Esophagus (tissue), 2 donors: ENCODE data around the gene IL15RA. TPM values are rescaled to one million over a fixed set of nuclear protein-coding genes. Genes with fewer than 3 reads are reported as not detected.
A peak's percentile ranks its signal among the peaks of the same experiment; 100 is the strongest.

Experiments used
- H3K27ac ChIP-seq, 2 donors: one replicate each; pipeline ENCODE4 v1.5.1; 2013; ENCODE audit warnings: low read depth in 2 of 2, mild to moderate bottlenecking in 2 of 2, inconsistent platforms in 1 of 2, low read length in 1 of 2, moderate library complexity in 1 of 2
- H3K27me3 ChIP-seq, 2 donors: one replicate each; pipeline ENCODE4 v1.6.1; 2013; ENCODE audit warnings: low read length in 2 of 2, control low read depth in 1 of 2, mild to moderate bottlenecking in 1 of 2; ENCODE audit not compliant: insufficient read depth in 2 of 2, control insufficient read depth in 1 of 2
- H3K36me3 ChIP-seq, 2 donors: one replicate each; pipeline ENCODE4 v1.6.1; 2013; ENCODE audit warnings: low read length in 1 of 2; ENCODE audit not compliant: control insufficient read depth in 2 of 2, insufficient read depth in 2 of 2
- H3K4me1 ChIP-seq, 2 donors: one replicate each; pipeline ENCODE4 v1.6.1; 2013; ENCODE audit warnings: low read length in 1 of 2; ENCODE audit not compliant: control insufficient read depth in 2 of 2, insufficient read depth in 2 of 2
- H3K4me3 ChIP-seq, 2 donors: one replicate each; pipeline ENCODE4 v1.5.1; 2013; ENCODE audit warnings: low read length in 2 of 2, mild to moderate bottlenecking in 2 of 2, low read depth in 1 of 2, moderate library complexity in 1 of 2
- H3K9me3 ChIP-seq, 2 donors: one replicate each; pipeline ENCODE4 v1.6.1; 2013; ENCODE audit warnings: mild to moderate bottlenecking in 2 of 2, low read depth in 1 of 2, low read length in 1 of 2, moderate library complexity in 1 of 2; ENCODE audit not compliant: control insufficient read depth in 2 of 2, insufficient read depth in 1 of 2
- WGBS, 2 donors: extraction: QIAGEN DNeasy Blood & Tissue Kit; methylation state at CpG; one replicate each; pipeline ENCODE4 v1.1.7; 2013; 5-methylcytosine and 5-hydroxymethylcytosine counted together
- polyA plus RNA-seq, 2 donors: library from polyadenylated mRNA; stranded (reverse); fragments of 200-250 nt; gene quantifications; one replicate each; pipeline ENCODE4 v1.2.3, GENCODE V29; 2013
- donor health status: healthy with polysubstance abuse.
- donor health status: Bipolar disorder and iron deficiency.

IL15RA gene
- 1 to 10 TPM; 2.5 to 6.4 TPM for polyA plus RNA-seq

- H3K36me3 ChIP-seq = no peaks in the 10 kb centered on the region
- H3K27ac ChIP-seq = peak within 1 kb of the TSS; percentile 85 to 98
- H3K9me3 ChIP-seq = no peaks in the 10 kb centered on the region
- WGBS, 2 donors = 0 to 1% methylated on average over 73 to 80 of the region's 80 CpGs
- peak within 1 kb of the TSS; percentile 82 to 99 for H3K4me3 ChIP-seq
- peaks cover 0 to 10% of the 10 kb centered on the region in 2 donors for H3K4me1 ChIP-seq
- H3K27me3 ChIP-seq = no peaks in the 10 kb centered on the region
These were observed at the start of gene IL15RA for GRCh38 chr10:5977471-5978229. TSS of gene IL15RA (minus strand) at chr10:5977543. CDS start at chr10:5977492, 51 bp downstream.

- Histone ChIP-seq H3K9me3 (no peaks in the 10 kb centered on the region), H3K27ac (no peak overlapping the region), H3K4me3 (no peak overlapping the region), H3K27me3 (no peaks in the 10 kb centered on the region), H3K36me3 (no peaks in the 10 kb centered on the region), H3K4me1 (no peaks in the 10 kb centered on the region)
- 85 to 86% methylated on average over 6 of the region's 6 CpGs for WGBS, 2 donors
These were observed 48.4 kb upstream of the IL15RA start for GRCh38 chr10:6025683-6026255.

DNA sequence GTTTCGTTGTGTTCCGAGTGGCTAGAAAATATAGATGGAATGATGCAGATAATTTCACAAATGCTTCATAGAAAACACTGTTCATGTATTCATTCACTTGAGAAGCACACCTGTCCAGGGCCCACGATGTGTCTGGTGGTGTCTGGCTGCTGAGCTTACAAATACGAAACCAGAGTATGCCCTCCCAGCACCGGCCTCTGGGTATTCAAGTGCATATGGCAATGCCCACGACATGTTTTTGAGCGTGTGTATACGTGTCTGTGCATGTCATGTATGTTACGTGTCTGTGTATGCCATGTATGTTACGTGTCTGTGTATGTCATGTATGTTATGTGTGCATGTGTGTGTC lies 47.0 kb upstream of the IL15RA start:
- WGBS, 2 donors = 67 to 80% methylated on average over 10 of the region's 10 CpGs
- H3K4me1 ChIP-seq = no peaks in the 10 kb centered on the region
- H3K27ac ChIP-seq = no peak overlapping the region
- no peaks in the 10 kb centered on the region for H3K9me3 ChIP-seq
- no peaks in the 10 kb centered on the region for H3K27me3 ChIP-seq
- H3K36me3 ChIP-seq = peaks cover 0 to 2% of the 10 kb centered on the region in 2 donors
- H3K4me3 ChIP-seq = no peak overlapping the region

- WGBS, 2 donors = 51 to 62% methylated on average over 12 of the region's 12 CpGs
- Histone ChIP-seq H3K4me3 (no peak overlapping the region), H3K27ac (peak overlapping the region in 1 of 2 donors; percentile 37), H3K9me3 (no peaks in the 10 kb centered on the region), H3K36me3 (peaks cover 0 to 2% of the 10 kb centered on the region in 2 donors), H3K27me3 (no peaks in the 10 kb centered on the region), H3K4me1 (no peaks in the 10 kb centered on the region)
These were observed 46.5 kb upstream of the IL15RA start for GRCh38 chr10:6023661-6024333.

DNA sequence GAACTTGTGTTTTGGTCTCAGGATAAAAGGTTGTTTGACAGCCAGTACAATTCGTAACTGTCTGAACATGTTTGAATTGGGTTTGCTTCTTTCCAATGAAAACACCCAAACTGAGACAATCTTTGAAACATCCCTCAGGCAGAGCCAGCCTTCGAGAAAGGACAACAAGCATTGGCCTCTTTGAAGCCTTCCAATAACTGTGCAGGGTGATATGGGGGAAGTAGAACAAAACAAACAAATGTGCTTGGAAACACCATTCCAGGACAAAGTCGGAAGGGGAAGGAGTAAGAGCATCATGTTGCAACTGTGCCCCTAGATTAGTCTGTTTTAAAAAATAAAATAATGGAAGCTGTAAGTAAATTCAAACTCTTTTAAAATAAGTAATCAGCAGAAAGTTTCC lies 45.3 kb upstream of the IL15RA start:
- WGBS, 2 donors = 37 to 41% methylated on average over 3 of the region's 3 CpGs
- peaks cover 0 to 2% of the 10 kb centered on the region in 2 donors for H3K36me3 ChIP-seq
- H3K27ac ChIP-seq = peak overlapping the region; percentile 24 to 44
- H3K9me3 ChIP-seq = no peaks in the 10 kb centered on the region
- no peaks in the 10 kb centered on the region for H3K27me3 ChIP-seq
- no peak overlapping the region for H3K4me3 ChIP-seq
- no peaks in the 10 kb centered on the region for H3K4me1 ChIP-seq

GRCh38 chr10:6020826-6021225 lies 43.5 kb upstream of the IL15RA start:
- Histone ChIP-seq H3K27me3 (no peaks in the 10 kb centered on the region), H3K36me3 (peaks cover 0 to 2% of the 10 kb centered on the region in 2 donors), H3K9me3 (no peaks in the 10 kb centered on the region), H3K4me1 (no peaks in the 10 kb centered on the region), H3K27ac (no peak overlapping the region), H3K4me3 (no peak overlapping the region)
- 71 to 77% methylated on average over 9 of the region's 9 CpGs for WGBS, 2 donors

DNA sequence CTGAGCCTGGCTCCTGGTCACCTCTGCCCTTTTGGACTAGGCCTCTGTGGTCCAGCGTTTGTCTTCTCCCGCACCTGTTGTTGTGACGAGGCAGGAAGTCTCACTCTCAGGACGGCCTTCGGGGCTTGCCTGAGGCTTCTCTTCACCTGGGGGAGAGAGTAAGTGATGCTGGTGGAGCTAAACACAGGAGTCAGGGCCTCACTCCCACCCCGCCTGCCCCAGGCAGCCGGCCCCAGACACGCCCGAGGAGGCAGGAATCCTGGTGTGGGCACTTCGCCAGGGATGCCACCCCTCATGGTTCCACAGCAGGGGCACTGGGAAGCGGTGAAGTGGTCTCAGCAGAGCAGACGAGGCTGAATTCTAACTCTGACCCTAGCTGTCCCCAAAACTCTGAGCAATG lies 42.5 kb upstream of the IL15RA start:
- Histone ChIP-seq H3K4me3 (no peak overlapping the region), H3K9me3 (no peaks in the 10 kb centered on the region), H3K4me1 (no peaks in the 10 kb centered on the region), H3K27ac (no peak overlapping the region), H3K36me3 (peaks cover 0 to 2% of the 10 kb centered on the region in 2 donors), H3K27me3 (no peaks in the 10 kb centered on the region)
- 80 to 90% methylated on average over 12 of the region's 12 CpGs for WGBS, 2 donors

DNA sequence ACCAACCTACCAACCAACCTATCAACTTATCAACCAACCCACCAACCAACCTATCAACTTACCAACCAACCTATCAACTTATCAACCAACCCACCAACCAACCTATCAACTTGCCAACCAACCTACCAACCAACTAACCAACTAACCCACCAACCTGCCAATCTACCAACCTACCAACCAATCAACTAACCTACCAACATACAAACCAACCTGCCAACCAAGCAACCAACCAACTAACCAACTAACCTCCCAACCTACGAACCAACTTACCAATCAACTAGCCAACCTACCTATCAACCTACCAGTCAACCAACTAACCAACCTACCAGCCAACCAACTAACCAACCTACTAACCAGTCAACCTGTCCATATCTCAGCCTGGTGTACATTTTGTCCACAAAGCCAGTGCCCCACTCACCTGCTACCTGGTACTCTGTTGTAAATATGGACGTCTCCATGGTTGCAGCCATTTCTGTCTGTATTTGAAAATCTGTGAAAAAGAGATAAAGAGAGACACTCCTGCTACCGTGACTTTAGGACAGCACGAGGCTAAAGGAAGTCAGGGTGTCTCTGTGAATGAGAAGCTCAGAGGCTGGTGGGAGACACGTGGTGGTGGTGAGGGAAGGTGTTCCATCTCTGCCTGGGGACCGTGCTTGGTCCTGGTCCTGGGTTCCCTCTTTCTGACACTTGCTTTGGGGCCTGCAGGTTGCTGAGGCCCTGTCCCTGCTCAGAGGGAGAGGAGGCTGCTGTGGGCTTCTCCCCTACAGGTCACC lies 41.9 kb upstream of the IL15RA start:
- Histone ChIP-seq H3K9me3 (no peaks in the 10 kb centered on the region), H3K36me3 (peaks cover 0 to 2% of the 10 kb centered on the region in 2 donors), H3K4me3 (no peak overlapping the region), H3K27ac (peak overlapping the region in 1 of 2 donors; percentile 11), H3K27me3 (no peaks in the 10 kb centered on the region), H3K4me1 (no peaks in the 10 kb centered on the region)
- 95 to 96% methylated on average over 6 of the region's 6 CpGs for WGBS, 2 donors

- Histone ChIP-seq H3K27ac (peak overlapping the region in 1 of 2 donors; percentile 65), H3K4me1 (no peaks in the 10 kb centered on the region), H3K27me3 (no peaks in the 10 kb centered on the region), H3K9me3 (no peaks in the 10 kb centered on the region), H3K4me3 (no peak overlapping the region), H3K36me3 (peaks cover 0 to 2% of the 10 kb centered on the region in 2 donors)
- WGBS, 2 donors = 63 to 66% methylated on average over 5 of the region's 5 CpGs
These were observed 41.1 kb upstream of the IL15RA start for GRCh38 chr10:6018422-6018821.
